Activated effector memory CD4-positive, alpha-beta T cell treated with Interleukin-2 at 50 U/mL for 16 hours (primary cell): ENCODE data around the gene NOTUM.

Source experiments
- DNase-seq: peaks from one replicate; pipeline ENCODE4 v3.0.0-alpha.2; 2020

Gene NOTUM

DNA sequence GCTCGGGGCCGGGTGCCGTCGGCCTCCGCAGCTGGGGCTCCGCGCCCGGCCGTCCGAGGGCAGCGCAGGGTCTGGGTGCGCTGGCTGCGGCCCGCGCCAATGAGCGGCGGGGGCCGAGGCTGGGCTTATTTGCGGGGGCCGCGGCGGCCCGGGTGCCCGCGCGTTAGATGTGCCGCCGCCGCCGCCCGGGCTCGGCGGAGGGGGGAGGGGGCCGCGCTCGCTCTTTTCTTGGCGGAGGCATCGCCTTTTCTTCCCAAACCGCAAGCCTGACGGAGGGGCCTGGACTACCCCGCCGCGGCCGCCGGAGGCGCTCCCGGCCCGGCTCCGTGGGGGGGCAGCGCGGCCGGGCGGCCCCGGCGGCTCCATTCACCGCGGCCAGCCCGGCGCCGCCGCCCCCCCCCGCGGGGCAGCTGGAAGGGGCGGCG, at the start of gene NOTUM:
NOTUM (minus strand) TSS at position 101 of the 425 bp plus-strand sequence. CDS start 278 bp downstream, outside the sequence.
- DNase-seq = no peak

DNA sequence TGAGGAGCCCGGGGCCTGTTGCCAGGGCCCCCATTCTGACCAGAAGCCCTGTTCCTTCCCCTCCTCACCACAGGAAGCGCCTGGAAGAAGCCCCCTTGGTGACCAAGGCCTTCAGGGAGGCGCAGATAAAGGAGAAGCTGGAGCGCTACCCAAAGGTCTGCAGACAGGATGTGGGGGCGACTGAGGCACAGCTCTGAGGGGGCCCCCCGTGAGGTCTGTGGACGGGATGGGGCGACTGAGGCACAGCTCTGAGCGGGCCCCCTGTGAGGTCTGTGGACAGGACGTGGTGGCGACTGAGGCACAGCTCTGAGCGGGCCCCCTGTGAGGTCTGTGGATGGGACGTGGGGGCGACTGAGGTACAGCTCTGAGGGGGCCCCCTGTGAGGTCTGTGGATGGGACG, 48.4 kb upstream of the NOTUM start:
- no peak for DNase-seq

DNA sequence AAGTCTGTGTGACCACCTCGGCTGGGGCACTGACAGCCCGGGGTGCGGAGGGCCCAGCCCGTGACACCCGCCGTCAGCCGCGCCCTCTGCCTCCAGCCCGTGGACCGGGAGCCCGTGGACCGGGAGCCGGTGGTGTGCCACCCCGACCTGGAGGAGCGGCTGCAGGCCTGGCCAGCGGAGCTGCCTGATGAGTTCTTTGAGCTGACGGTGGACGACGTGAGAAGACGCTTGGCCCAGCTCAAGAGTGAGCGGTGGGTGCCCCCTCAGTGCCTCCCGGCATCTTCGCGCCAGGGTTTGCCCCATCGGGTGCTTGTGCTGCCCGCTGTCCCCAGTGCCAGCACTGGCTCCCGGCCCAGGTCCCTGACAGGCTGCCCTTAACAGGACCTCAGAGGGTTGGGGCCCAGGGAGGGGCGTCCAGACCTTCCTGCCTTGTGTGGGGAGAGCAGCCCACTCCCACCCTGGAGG, 48.0 kb upstream of the NOTUM start:
- no peak for DNase-seq

DNA sequence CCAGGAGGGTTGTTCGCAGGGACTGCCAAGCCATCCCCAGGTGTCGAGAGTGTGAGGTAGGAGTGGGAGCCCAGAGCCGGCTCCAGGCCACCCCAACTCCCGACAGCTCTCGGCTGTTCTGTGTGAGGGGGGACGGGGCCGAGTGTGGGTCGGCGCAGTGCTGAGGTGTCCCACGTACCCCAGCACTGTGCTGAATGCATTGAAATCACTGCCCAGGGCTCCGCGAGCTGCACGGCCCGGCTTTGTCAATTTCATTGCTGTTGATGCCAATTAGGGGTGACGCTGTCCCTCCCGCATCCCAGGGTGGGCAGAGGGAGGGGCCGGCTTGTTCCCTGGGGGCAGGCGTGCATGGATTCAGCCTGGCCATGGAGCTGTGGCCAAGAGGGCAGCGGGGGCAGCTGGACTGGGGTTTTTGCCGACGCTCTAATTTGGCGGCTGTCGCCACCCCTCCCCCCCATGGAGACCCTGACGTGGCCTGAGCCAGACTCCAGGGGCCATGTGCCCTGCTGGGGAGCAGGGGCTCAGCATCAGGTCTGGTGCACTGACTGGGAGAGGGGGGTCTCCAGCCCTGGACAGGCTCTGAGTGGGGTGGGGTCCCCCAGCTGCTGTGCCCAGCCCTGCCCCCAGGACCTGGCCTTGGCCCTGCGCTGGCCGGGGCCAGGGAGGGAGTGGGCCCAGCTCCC, 47.4 kb upstream of the NOTUM start:
- DNase-seq = no peak

DNA sequence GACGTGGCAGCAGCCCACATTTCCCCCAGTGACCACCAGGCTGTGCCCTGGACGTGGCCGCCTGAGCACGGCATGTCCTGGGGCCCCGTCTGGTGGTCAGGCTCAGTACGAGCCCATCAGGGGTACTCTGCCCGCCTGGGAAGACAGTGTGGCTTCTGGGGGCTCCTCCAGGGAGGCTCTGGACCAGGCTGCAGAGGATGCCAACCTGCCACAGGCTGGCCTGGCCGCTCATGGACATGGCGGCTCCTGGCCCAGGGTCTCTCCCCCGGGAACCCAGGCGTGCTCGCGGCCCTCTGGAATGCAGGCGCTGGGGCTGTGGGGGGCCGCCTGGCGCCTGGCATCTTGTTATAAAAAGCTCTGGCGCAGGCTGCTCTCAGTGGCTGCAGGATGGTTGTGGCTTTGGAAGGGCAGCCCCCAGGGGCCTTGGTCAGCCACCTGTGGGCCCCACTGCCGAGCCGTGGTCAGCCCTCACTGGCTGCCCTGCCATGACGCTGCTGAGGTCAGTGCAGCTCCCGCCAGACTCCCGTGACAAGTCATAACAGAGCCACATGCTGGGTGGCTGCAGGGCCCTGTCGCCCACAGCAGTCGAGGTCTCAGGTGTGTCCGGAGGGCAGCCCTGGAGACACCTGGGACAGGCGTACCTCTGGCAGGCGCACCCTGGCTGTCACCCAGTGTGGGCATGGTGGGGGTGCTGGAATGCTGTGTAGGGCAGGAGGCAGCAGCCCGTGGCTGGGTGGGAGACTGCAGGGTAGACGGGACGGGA, 46.7 kb upstream of the NOTUM start:
- no peak for DNase-seq

DNA sequence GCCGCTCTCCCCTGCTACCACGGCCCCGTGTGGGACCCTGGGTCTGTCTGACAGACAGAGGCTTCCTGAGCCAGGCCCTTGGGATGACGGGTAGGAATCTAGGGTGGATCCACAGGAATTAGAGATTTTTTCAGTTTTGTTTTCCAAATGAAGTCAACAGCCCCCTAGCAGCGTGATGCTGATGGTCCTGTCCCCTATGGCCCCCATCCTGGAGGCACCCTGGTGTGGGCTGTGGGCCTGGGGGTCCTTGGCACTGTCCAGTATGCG, 46.2 kb upstream of the NOTUM start:
- no peak for DNase-seq

DNA sequence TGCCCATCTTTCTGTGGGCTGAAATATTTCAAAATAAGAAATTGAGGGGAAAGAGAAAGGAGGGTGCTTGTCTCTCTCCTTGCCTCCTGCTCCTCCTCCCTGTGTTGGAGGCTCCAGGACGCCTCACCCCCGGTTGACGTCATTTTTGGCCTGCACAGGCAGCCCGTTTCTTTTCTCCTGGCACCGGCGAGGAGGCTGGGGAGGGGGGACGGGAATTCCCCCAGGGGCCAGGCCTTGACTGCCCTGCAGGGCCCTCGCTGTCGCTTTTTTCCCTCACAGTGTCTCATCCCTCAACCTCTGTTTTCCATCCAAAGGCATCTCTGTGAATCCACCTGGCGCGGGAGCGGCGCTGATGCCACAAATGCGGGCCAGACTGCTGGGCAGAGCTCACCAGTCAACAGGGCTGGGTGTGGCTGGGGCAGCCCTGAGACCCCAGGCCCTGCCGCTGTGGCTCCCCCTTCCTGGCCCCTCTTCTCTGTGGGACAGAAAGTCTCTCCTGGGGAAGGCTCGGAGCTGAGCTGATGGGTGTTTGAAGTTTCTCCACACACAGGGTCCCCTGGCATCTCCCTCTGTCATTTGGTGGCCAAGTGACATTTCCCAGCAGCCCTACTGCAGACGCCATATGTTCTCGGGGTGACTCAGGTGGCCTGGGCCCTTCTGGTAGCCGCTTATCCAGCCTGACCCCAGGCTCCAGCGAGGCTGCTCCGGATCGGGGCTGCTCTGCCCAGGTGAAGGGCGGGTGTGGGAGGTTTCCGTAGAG, 45.7 kb upstream of the NOTUM start:
- DNase-seq = no peak

DNA sequence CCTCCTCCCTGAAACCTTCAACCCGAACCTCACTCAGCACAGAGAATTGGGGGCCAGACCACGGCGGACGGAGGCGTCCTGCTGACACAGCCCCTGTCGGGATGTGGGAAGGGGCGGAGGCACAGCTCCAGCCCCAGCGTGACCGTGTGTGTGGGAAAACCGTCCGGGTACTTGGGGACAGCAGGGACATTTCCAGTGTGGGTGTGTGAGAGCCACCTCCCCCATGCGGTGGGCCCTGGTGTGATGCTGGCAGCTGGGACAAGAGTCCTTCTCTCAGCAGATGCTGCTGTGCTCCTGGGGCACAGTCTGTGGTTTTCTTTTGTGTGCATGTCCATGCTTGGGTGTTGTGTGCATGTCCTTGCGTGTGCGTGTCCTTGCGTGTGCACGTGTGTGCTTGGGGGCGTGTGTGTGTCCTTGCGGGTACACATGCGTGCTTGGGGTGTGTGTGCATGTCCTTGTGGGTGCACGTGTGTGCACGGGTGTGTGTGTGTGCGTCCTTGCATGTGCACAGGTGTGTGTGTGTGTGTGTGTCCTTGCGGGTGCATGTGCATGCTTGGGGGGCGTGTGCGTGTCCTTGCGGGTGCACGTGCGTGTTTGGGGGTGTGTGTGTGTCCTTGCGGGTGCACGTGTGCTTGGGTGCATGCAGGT, 44.8 kb upstream of the NOTUM start:
- DNase-seq = no peak

DNA sequence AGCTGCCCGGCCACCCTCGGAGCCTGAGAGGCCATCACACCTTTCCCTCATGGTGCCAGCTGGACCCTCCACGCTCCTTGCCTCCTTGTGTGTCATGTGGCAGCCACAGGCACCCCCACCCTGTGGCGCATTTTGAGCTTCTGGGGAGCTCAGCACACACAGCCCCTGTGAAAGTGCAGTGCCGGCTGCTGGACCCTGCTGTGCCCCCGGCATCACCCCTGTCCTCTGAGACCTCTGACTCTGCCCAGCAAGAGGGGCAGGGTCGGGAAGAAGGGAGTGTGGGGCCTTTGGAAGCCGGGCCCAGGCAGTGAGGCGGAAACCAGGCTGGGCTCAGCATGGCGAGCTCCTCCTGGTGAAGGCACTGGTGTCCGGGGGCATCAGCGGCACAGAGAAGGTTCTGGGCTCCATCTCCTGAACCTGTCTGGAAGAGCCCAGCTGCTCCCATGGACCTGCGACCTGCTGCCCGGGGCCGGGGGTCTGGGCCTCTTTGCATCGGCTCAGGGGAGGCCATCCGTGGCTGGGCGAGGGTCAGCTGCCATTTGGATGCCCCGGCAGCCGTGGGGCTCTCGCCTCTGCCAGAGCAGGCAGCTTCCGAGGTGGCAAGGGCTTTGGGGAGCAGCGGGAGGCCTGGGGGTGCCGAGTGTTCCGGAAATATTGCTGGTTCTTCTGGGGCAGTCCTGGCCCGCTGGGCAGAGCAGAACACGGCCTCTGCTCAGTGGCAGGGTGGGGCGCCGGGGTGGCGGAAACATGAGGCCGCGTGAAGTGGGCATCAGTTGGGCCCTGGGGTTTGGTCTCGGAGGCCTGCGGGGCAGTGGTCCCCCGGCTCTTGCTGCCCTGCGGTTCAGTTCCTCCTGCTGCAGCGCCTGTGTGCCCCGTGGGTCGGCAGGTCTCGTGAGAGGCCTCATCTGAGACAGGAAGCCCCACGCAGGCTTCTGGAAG, 43.8 kb upstream of the NOTUM start:
- DNase-seq = no peak

DNA sequence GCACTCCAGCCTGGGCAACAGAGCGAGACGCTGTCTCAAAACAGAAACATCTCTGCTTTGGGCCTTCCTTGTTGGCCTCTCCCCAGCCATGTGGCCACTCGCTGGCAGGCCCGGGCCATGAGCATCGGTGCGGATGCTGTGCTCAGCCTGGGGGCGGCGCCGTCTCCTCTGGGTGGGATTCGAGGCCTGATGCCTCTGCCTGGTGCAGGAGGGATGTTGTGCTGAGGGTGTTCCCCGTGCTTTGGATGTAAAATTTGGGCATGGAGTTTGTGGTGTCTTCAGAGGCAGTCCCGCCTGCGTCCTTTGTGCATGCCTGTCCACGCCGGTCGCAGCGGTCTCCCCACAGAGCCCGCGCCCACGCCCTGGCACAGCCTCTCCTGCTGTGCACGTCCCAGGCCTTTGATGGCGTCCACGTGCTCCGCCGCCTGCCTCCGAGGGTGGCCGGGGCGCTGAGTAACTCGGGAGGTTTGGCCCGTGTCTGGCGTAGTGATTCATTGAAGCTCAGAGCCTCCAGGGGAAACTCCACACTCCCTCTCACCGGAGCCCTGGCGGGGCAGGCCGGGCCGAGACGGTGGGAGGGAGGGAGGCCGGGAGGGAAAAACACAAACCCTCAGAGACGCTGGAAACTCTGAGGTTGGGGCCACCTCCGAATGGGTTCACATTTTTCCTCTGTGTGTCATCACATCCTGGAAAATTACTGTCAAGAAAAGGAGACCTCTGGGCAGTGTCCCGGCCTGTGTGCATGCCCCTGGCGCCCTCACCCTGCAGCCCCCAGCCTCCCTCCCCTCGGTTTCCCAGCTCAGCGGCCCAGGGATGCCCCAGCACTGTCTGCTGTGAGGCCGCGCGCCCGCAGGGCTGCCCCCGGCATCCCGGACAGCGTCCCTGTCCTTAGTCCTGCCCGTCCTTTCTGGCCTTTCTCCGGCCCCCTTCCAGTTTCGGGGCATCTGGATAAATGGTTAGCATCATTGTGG, 42.7 kb upstream of the NOTUM start:
- DNase-seq = no peak

DNA sequence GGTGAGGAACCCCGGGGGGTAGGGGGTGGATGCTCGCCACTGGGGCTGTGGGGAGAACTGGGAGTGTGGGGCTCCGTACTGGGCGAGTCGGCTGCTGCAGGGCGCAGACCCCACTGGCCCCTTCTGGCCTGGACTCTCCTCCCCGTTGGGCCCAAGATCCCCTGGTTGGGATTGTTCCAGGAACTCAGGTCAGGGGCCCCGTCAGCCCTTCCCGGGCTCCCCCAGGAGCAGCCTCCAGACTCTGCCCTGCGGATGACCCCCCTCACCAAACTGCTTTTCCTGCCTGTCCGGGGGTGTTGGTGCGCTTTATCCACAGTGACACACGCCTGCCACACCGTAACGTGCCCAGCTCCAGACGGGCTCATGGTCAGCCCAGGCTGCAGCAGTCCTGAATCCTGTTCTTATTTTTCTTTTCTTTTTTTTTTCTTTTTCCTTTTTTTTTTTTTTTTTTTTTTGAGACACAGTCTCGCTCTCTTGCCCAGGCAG, 40.6 kb upstream of the NOTUM start:
- DNase-seq = no peak

DNA sequence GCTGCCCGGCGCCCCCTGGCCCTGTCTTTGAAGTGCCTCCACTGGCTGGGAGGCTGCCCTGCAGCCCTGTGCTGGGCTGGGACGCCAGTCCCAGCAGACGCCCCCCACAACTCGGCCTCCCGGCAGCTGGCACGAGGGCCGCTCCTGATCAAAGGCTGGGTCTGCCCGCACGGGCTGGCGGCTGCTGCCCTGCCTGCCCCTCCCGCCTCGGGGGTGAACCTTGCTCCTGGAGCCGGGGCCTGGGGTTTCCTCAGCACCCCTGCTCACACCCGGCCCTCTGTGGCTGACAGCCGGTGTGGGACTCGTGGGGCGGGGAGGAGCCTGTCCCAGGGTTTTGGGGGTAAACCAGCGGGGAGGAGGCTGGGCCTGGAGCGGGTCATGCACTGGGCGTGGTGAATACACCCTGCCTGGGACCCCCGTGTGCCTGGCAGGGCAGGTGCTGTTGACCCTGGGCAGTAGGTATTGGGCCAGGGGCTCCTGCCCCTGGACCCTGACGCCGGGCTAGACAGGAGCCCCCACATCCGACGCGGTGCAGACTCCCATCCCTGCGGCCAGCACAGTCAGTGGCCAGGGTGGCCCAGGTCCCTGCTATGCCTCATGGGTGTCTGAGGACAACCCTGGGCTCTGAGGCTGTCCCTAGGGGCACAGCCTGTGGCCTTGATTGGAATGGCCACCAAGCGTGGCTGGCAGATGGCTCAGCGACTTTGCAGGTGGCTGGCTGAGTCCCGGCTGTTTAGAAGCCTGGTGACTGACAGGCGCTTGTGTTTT, 40.0 kb upstream of the NOTUM start:
- no peak for DNase-seq

DNA sequence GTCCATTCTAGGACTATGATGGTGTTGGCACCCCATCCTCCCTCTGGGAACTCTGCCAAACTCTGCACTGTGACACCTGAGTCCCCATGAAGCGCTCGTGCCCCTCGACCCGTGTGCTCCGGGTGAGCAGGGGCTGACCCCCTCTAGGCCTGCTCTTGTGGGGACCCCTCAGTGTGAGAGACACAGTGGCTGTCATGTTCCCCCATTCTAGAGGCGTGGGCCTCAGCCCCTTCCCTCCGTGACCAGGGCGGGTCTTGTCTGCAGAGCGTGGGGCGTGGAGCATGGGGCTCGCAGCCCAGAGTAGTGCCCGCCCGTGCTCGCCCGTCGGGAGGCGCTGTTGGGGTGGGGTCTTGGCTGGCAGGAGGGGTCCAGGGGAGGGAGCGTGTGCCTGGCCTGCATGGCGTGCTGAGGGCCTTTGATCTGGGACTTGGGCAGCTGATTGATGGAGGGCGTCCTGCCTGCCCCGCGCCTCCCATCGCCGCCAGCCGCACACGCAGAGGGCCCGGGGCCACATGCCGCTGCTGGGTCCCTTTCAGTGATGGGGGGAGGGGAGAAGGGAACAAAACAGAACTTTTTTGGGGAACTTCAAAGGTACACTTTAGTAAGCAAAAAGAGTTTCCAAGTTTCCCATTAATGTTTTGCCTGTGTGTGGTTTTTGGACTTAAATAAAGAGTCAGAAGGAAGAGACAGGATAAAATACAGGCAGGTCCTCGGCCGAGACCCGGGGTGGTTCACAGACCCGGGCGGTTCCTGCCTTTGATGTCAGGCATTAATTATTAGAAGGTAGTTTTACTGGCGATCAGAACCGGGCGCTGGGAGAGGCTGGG, 39.2 kb upstream of the NOTUM start:
- DNase-seq = no peak

DNA sequence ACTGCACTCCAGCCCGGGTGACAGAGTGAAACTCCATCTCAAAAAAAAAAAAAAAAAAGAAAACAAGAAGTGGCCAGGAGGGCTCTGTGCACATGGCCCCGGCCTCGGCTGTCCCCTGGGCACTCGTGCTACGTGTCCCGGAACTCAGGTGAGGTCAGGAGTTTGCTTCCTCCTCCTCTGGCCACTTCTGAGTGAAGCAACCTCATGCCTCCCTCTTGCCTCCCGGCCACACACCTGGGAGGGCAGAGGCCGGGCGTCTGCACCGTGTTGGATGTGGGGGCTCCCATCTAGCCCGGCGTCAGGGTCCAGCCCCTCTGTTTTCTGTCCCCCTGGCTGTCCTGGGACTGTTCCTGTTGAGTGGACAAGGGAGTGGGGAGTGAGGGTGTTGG, 38.6 kb upstream of the NOTUM start:
- no peak for DNase-seq

DNA sequence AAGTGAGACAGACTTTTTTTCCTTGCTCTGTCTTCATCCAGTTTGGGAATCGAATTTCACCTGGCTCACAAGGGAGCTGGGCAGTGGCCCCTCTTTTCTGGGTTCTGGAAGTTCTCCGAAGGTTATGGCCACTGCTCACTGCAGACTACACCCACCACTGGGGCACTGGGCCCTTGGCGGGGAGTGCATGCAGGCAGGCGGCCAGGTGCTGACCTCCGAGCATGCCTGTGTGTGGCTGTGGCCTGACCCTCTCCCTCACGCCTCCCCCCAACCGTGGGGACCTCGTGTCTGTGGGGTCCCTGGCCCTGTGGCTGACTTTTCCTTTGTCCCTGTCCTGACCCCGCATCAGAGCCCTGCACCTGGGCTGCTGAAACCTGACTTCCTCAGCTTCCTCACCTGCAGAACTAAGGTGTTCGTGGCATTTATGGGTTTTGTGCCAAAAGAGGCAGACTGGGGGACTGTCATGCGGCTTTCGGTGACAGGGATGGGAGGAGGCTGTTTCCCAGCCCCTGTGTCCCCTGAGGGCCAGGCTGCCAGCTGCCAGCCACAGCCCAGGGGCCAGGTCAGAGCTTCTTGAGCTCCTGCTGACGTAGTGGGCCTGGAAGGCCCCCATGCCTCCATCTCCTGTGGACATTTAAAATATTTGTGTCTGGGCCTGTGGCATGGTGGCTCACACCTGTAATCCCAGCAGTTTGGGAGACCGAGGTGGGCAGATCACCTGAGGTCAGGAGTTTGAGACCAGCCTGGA, 37.9 kb upstream of the NOTUM start:
- no peak for DNase-seq

DNA sequence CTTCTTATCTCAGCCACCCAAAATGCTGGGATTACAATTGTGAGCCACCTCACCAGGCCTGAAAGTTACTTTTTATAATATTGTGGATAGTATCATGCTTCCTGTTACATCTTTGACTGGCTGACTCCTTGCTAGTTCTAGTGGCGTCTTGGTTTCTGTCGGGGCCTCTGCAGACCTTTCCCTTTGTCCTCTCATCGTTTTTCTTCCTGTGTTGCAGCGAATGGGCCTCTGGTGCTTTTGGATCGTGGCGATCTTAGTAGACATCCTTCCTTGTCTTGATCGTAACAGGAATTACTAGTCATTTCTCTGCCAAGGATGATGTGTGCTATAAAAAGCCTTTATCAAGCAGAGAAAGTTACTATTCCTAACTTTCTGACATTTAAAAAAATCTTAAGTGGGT, 37.2 kb upstream of the NOTUM start:
- DNase-seq = no peak

DNA sequence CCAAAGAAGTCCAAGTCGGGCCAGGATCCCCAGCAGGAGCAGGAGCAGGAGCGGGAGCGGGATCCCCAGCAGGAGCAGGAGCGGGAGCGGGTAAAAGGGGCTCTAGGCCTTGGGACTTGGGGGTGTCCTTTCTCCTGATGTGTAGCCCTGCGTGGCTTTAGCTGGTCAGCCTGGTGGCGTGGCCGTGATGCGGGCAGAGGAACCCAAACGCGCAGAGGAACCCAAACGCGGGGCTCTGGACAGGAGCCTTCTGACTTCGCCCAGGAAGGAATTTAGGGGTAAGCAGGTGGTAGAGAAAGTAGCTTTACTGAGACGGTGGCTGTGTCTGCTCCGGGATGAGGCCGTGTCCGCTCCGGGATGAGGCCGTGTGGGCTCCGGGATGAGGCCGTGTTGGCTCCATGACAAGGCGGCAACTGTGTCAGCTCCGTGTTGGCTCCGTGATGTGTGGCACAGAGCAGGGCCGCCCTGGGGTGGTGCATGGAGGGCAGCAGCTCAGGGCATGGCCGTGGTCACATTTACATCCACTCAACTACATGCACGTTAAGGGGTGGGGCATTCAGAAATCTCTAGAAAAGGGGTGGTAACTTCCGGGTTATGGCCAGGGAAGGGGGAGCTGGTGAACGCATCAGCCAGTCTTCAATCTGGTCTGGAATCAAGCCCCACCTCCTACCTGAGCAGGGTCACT, 35.9 kb upstream of the NOTUM start:
- no peak for DNase-seq

DNA sequence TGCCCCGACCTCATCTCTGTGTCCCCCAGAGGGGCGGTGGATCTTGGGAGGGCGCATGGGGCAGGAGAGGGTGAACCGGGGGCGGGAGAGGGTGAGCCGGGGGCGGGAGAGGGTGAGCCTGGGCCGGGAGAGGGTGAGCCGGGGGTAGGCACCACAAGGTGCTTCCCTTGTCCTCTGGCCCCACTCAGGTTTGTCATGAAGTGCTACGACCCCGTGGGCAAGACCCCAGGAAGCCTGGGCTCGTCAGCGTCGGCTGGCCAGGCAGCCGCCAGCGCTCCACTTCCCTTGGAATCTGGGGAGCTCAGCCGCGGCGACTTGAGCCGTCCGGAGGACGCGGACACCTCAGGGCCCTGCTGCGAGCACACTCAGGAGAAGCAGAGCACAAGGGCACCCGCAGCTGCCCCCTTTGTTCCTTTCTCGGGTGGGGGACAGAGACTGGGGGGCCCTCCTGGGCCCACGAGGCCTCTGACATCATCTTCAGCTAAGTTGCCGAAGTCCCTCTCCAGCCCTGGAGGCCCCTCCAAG, 35.3 kb upstream of the NOTUM start:
- no peak for DNase-seq
